ENCODE results near the gene TXNDC12. TPM values are rescaled to one million over a fixed set of nuclear protein-coding genes. Genes with fewer than 3 reads are reported as not detected.

The TXNDC12 gene
- total and polyA plus RNA-seq, 9 of the 15 experiments (the other 6 are each of a cell fraction or from before 2014, with no cell fraction given), result 17.0 to 60.8 (median 37.8) TPM

DNA sequence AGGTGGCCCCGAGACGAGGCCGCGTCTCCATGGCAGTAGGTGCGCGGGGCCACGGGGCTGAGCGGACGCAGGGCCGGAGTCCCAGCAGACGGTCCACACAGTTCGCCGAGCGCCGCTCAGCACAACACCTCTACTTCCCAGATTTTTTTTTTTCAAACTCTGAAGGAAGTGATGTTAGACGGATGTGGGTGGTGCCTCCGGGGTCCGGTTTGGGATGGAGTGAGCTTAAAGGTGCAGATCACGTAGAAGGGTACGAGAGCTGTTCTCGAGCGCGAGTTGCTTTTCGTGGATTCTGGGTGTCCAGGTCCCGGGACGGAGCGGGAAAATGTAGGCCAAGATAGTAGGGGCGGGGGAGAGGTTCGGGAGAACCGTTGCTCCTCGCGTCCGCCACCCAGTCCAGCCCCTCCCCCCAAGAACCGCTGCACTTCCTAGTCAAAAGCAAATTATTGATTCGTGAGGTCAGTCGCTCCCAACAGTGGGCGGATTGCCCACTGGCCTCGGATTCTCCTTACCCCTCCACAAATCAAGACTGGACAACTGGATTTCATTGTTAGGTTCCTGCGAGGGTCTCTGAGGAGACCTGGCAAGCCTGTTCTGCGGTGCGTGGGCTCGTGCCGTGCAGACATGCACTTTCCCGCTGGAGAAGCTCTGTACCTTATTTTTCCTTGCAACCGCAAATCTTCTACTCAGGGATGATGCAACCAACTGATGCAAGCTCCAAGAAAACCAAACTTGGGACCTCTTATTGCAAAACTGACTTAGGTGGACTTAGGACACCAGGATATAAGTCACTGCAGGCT, at the start of gene TXNDC12 (continued):
- TF ChIP-seq MYC (IDR thresholded peaks at IDR 0.05; ENCODE audit: low read depth, low read length) (peak; percentile 67), MYC (CRISPR knock-in tag; IDR thresholded peaks at IDR 0.05; ENCODE audit: borderline replicate concordance, low read depth) (no peak; the same call in 1 of the 2 replicates), MCM7 (IDR thresholded peaks at IDR 0.05) (no peak), MTA2 (IDR thresholded peaks at IDR 0.05; ENCODE audit: low read depth) (no peak), FOXJ3 (CRISPR knock-in tag; IDR thresholded peaks at IDR 0.05) (no peak), RBFOX2 (IDR thresholded peaks at IDR 0.05; ENCODE audit: low read depth, low read length) (peak; percentile 96), SMARCA5 (IDR thresholded peaks at IDR 0.05) (no peak), ELF2 (CRISPR knock-in tag; IDR thresholded peaks at IDR 0.05) (peak; percentile 85), SAFB2 (IDR thresholded peaks at IDR 0.05; ENCODE audit: borderline replicate concordance, low read depth, low read length, severe bottlenecking) (no peak), PHF20 (IDR thresholded peaks at IDR 0.05; ENCODE audit: partially characterized antibody) (peak; percentile 35), ZBTB7A (IDR thresholded peaks at IDR 0.05; ENCODE audit: borderline replicate concordance, control insufficient read depth, low read depth, low read length) (peak; percentile 69; the same call in 1 of the 2 replicates), ZC3H11A (IDR thresholded peaks at IDR 0.05; ENCODE audit: low read depth, low read length) (no peak), KDM1A (IDR thresholded peaks at IDR 0.05) (0 out of 4 replicates have a peak, but pooled peaks of 1 of the 2 experiments have one; percentile 58), ZNF766 (CRISPR knock-in tag; conservative IDR thresholded peaks at IDR 0.05) (peak; percentile 35; the same call in 1 of the 2 replicates), CBX1 (IDR thresholded peaks at IDR 0.05; ENCODE audit: low read depth) (no peak), NCOA4 (IDR thresholded peaks at IDR 0.05; ENCODE audit: partially characterized antibody) (no peak), SAFB (IDR thresholded peaks at IDR 0.05; ENCODE audit: borderline replicate concordance, low read depth, low read length) (no peak), CCNT2 (IDR thresholded peaks at IDR 0.05; ENCODE audit: borderline replicate concordance, extremely low read depth, insufficient read length, low read depth, low read length) (no peak), RCOR1 (IDR thresholded peaks at IDR 0.05; ENCODE audit: borderline replicate concordance in 1 of 2, low read depth in 2 of 2, low read length in 2 of 2) (peak in 1 of 2 experiments; percentile 57; a peak in 2 of 4 replicates), POLR2AphosphoS5 (IDR thresholded peaks at IDR 0.05; ENCODE audit: control insufficient read depth, insufficient read depth, low read depth, low read length) (peak; percentile 45; the same call in 1 of the 2 replicates), BRF1 (IDR thresholded peaks at IDR 0.05; ENCODE audit: borderline replicate concordance, extremely low read depth, insufficient read length) (no peak), NCOA1 (IDR thresholded peaks at IDR 0.05; ENCODE audit: low read depth) (peak; percentile 57), FOXA3 (CRISPR knock-in tag; conservative IDR thresholded peaks at IDR 0.05 in 1 of 2, IDR thresholded peaks at IDR 0.05 in 1 of 2) (0 out of 4 replicates have a peak, but pooled peaks of 1 of the 2 experiments have one; percentile 14)
- TF ChIP-seq, protein P1, sequence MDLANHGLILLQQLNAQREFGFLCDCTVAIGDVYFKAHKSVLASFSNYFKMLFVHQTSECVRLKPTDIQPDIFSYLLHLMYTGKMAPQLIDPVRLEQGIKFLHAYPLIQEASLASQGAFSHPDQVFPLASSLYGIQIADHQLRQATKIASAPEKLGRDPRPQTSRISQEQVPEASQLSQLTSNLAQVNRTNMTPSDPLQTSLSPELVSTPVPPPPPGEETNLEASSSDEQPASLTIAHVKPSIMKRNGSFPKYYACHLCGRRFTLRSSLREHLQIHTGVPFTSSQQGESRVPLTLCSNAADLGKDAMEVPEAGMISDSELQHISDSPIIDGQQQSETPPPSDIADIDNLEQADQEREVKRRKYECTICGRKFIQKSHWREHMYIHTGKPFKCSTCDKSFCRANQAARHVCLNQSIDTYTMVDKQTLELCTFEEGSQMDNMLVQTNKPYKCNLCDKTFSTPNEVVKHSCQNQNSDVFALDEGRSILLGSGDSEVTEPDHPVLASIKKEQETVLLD (IDR thresholded peaks at IDR 0.05), result 0 out of 2 replicates have a peak, but pooled peaks have one; percentile 51
- TF ChIP-seq, protein P2, sequence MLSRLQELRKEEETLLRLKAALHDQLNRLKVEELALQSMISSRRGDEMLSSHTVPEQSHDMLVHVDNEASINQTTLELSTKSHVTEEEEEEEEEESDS (CRISPR knock-in tag; IDR thresholded peaks at IDR 0.05), result no peak
- TF ChIP-seq, protein P3, sequence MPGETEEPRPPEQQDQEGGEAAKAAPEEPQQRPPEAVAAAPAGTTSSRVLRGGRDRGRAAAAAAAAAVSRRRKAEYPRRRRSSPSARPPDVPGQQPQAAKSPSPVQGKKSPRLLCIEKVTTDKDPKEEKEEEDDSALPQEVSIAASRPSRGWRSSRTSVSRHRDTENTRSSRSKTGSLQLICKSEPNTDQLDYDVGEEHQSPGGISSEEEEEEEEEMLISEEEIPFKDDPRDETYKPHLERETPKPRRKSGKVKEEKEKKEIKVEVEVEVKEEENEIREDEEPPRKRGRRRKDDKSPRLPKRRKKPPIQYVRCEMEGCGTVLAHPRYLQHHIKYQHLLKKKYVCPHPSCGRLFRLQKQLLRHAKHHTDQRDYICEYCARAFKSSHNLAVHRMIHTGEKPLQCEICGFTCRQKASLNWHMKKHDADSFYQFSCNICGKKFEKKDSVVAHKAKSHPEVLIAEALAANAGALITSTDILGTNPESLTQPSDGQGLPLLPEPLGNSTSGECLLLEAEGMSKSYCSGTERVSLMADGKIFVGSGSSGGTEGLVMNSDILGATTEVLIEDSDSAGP (CRISPR knock-in tag; IDR thresholded peaks at IDR 0.05), result peak; percentile 97
